ENCODE measurements around the gene LRP1-AS.

LRP1-AS gene

GRCh38 chr12:57130941-57131340 is 16.5 kb downstream of the LRP1-AS start:
- H3K27ac ChIP-seq, result peak overlapping the region; percentile 39; the same call in 1 of the 2 replicates
- no peak for TF ChIP-seq CTCF (conservative IDR thresholded peaks at IDR 0.05; ENCODE audit: low read depth)
- ChIA-PET POLR2A (ENCODE audit: low non-redundant PET) (no interaction called here), CTCF (interaction anchor here (0.6 kb wide), 1 partner anchor 52 kb away, joined by 3 read pairs; no protein-coding TSS in a partner anchor)
- no peak for DNase-seq (ENCODE audit: low spot score)

- no peak for DNase-seq (ENCODE audit: low spot score)
- ChIA-PET POLR2A (ENCODE audit: low non-redundant PET) (no interaction called here), CTCF (interaction anchor here (0.6 to 1.6 kb wide), 5 partner anchors 17 to 84 kb away, joined by 3 to 7 read pairs (median 5); partner anchors contain the start of gene STAT6)
- no peak for TF ChIP-seq CTCF (conservative IDR thresholded peaks at IDR 0.05; ENCODE audit: low read depth)
- peak overlapping the region; percentile 100 for H3K27ac ChIP-seq
Measured at GRCh38 chr12:57129889-57130288, 17.5 kb downstream of the LRP1-AS start.

GRCh38 chr12:57129321-57129842 is 18.0 kb downstream of the LRP1-AS start:
- peak overlapping the region; percentile 100 for H3K27ac ChIP-seq
- CTCF ChIA-PET, result interaction anchor here (0.6 to 7.2 kb wide), 8 partner anchors 17 to 204 kb away, joined by 3 to 89 read pairs (median 4); partner anchors contain the start of gene STAT6

GRCh38 chr12:57128519-57129247 is 18.7 kb downstream of the LRP1-AS start:
- no peak for DNase-seq (ENCODE audit: low spot score)
- peak overlapping the region; percentile 100 for H3K27ac ChIP-seq
- ChIA-PET POLR2A (ENCODE audit: low non-redundant PET) (interaction anchor here (1.1 to 1.4 kb wide), 3 partner anchors 17 to 47 kb away, joined by 3 to 11 read pairs (median 11); partner anchors contain the start of gene STAT6), CTCF (interaction anchor here (0.7 to 7.2 kb wide), 8 partner anchors 16 to 205 kb away, joined by 3 to 89 read pairs (median 4); partner anchors contain the start of gene STAT6)
- TF ChIP-seq CTCF (conservative IDR thresholded peaks at IDR 0.05; ENCODE audit: low read depth), result no peak

More at GRCh38 chr12:57129321-57129842, 18.0 kb downstream of the LRP1-AS start:
- TF ChIP-seq CTCF (conservative IDR thresholded peaks at IDR 0.05; ENCODE audit: low read depth), result no peak
- no peak for DNase-seq (ENCODE audit: low spot score)
- POLR2A ChIA-PET (ENCODE audit: low non-redundant PET), result no interaction called here

GRCh38 chr12:57127726-57128518 is 19.5 kb downstream of the LRP1-AS start, which contains the start of gene LRP1:
LRP1 (plus strand) TSS chr12:57128483; CDS start chr12:57128965, 482 bp downstream.
- peak; percentile 93 for DNase-seq (ENCODE audit: low spot score)
- POLR2A ChIA-PET (ENCODE audit: low non-redundant PET), result interaction anchor here (0.5 to 1.4 kb wide), 7 partner anchors 16 to 57 kb away, joined by 3 to 11 read pairs (median 3); partner anchors contain the start of gene STAT6
- CTCF ChIA-PET, result interaction anchor here (0.6 to 7.2 kb wide), 6 partner anchors 16 to 135 kb away, joined by 3 to 89 read pairs (median 4); no protein-coding TSS in a partner anchor
- TF ChIP-seq CTCF (conservative IDR thresholded peaks at IDR 0.05; ENCODE audit: low read depth), result no peak
- H3K27ac ChIP-seq, result peak within 1 kb of the TSS; percentile 100
